Measurements from ENCODE around the gene KRT73. TPM values are rescaled to one million over a fixed set of nuclear protein-coding genes. Genes with fewer than 3 reads are reported as not detected.

Gene KRT73
- total RNA-seq, 1 experiment from 2014 or later = not detected

- Mint-ChIP-seq H3K27me3 (ENCODE audit: low read depth) (peaks cover 5% of the 10 kb centered on the region), H3K27ac (no peak overlapping the region), H3K36me3 (ENCODE audit: insufficient read depth in 1 of 3, low read depth in 3 of 3) (no peaks in the 10 kb centered on the region; a peak in 1 of 7 replicates), H3K4me1 (peaks cover 10 to 12% of the 10 kb centered on the region in 2 experiments), H3K4me3 (no peak overlapping the region), H3K9me3 (no peaks in the 10 kb centered on the region)
- Histone ChIP-seq H2AFZ (ENCODE audit: low read length) (no peak overlapping the region), H4K8ac (replicated peaks; ENCODE audit: insufficient read length, low read depth, low read length) (no peak overlapping the region), H3K23ac (ENCODE audit: insufficient read length, low read depth, low read length) (no peak overlapping the region), H4K91ac (ENCODE audit: insufficient read length, low read depth, low read length) (no peak overlapping the region), H3K56ac (ENCODE audit: insufficient read length, low read depth, low read length) (no peak overlapping the region), H3K4me2 (ENCODE audit: insufficient read depth, insufficient read length, low read length) (no peak overlapping the region), H3K27ac (ENCODE audit: insufficient read length, low read depth, low read length) (no peak overlapping the region), H2BK20ac (ENCODE audit: low read depth, low read length, poor library complexity, severe bottlenecking) (no peak overlapping the region), H3K14ac (ENCODE audit: insufficient read depth, low read length) (no peak overlapping the region; the same call in 1 of the 2 replicates), H3K79me2 (ENCODE audit: insufficient read depth, low read length) (no peaks in the 10 kb centered on the region), H4K5ac (ENCODE audit: insufficient read length, low read depth, low read length) (no peak overlapping the region), H3T11ph (ENCODE audit: low read length) (no peak overlapping the region), H3K4ac (ENCODE audit: low read depth, low read length) (no peak overlapping the region), H3K9ac (ENCODE audit: extremely low read depth, insufficient read length, low read length) (no peak overlapping the region), H2BK120ac (ENCODE audit: low read depth, low read length, poor library complexity, severe bottlenecking) (no peak overlapping the region), H3K23me2 (ENCODE audit: insufficient read length, low read depth, low read length, poor library complexity, severe bottlenecking) (no peaks in the 10 kb centered on the region), H2BK15ac (ENCODE audit: low read depth, low read length) (no peak overlapping the region), H2BK5ac (ENCODE audit: insufficient read length, low read length) (no peak overlapping the region), H2BK12ac (ENCODE audit: insufficient read length, low read depth, low read length) (no peak overlapping the region), H3K4me1 (ENCODE audit: insufficient read depth, low read length) (no peaks in the 10 kb centered on the region), H2AK5ac (ENCODE audit: insufficient read length, low read length) (no peak overlapping the region), H3K18ac (ENCODE audit: insufficient read length, low read depth, low read length) (no peak overlapping the region), H4K20me1 (ENCODE audit: control insufficient read depth, insufficient read depth, insufficient read length) (no peaks in the 10 kb centered on the region), H3K79me1 (ENCODE audit: insufficient read depth, low read depth, low read length, poor library complexity, severe bottlenecking) (no peaks in the 10 kb centered on the region), H3K9me3 (ENCODE audit: control insufficient read depth, low read depth, low read length) (no peaks in the 10 kb centered on the region), H3K27me3 (ENCODE audit: insufficient read depth, low read length) (no peaks in the 10 kb centered on the region)
- TF ChIP-seq CTCF (conservative IDR thresholded peaks at IDR 0.05) = no peak
- DNase-seq = no peak
- no CpG with 5 or more reads among the region's 1 CpG for WGBS (ENCODE audit: extremely low coverage, insufficient read length, low lambda C conversion rate)
Observed at GRCh38 chr12:52580496-52580895, 37.9 kb downstream of the KRT73 start.
